IPS-NIHi11 (cell line): ENCODE measurements around the gene RNLS.

Experiments
- DNase-seq: peaks from one replicate; pipeline ENCODE4 v3.0.0; 2012; ENCODE audit warnings: mixed read lengths, low spot score

Gene RNLS

GRCh38 chr10:88551246-88551645 lies 31.9 kb downstream of the RNLS start:
- no peak for DNase-seq

GRCh38 chr10:88546497-88546896 lies 36.6 kb downstream of the RNLS start:
- no peak for DNase-seq

- DNase-seq, result no peak
These were observed 37.8 kb downstream of the RNLS start for GRCh38 chr10:88545359-88545758.

- no peak for DNase-seq
These were observed 38.8 kb downstream of the RNLS start for GRCh38 chr10:88544140-88544870.

GRCh38 chr10:88542522-88542921 lies 40.6 kb downstream of the RNLS start:
- no peak for DNase-seq

GRCh38 chr10:88541116-88541626 lies 41.9 kb downstream of the RNLS start:
- DNase-seq, result no peak

- no peak for DNase-seq
These were observed 42.8 kb downstream of the RNLS start for GRCh38 chr10:88540351-88540750.

GRCh38 chr10:88538048-88538447 lies 45.1 kb downstream of the RNLS start:
- no peak for DNase-seq

- no peak for DNase-seq
These were observed 45.8 kb downstream of the RNLS start for GRCh38 chr10:88537322-88537721.

GRCh38 chr10:88536437-88536836 lies 46.7 kb downstream of the RNLS start:
- no peak for DNase-seq

- no peak for DNase-seq
These were observed 48.9 kb downstream of the RNLS start for GRCh38 chr10:88534072-88534665.

- no peak for DNase-seq
These were observed 51.6 kb downstream of the RNLS start for GRCh38 chr10:88531392-88532052.

- DNase-seq, result no peak
These were observed 52.3 kb downstream of the RNLS start for GRCh38 chr10:88530629-88531391.

GRCh38 chr10:88530093-88530492 lies 53.0 kb downstream of the RNLS start:
- no peak for DNase-seq

GRCh38 chr10:88528806-88529570 lies 54.1 kb downstream of the RNLS start:
- DNase-seq, result no peak

GRCh38 chr10:88528201-88528600 lies 54.9 kb downstream of the RNLS start:
- DNase-seq, result no peak

- no peak for DNase-seq
These were observed 55.9 kb downstream of the RNLS start for GRCh38 chr10:88527245-88527644.

GRCh38 chr10:88526501-88527105 lies 56.5 kb downstream of the RNLS start:
- no peak for DNase-seq

GRCh38 chr10:88525371-88526069 lies 57.6 kb downstream of the RNLS start:
- no peak for DNase-seq

- DNase-seq, result no peak
These were observed 59.2 kb downstream of the RNLS start for GRCh38 chr10:88523739-88524400.
